ENCODE data around the gene GEMIN8.

GEMIN8 gene

GRCh38 chrX:13967636-13968035 lies 62.1 kb downstream of the GEMIN8 start:
- no peak overlapping the region for H3K4me2 ChIP-seq (ENCODE audit: insufficient read depth, low read length)
- no peaks in the 10 kb centered on the region for H3K79me2 ChIP-seq (ENCODE audit: insufficient read depth, low read length)
- no peak overlapping the region for H3K9ac ChIP-seq (ENCODE audit: low read depth, low read length)
- H2AFZ ChIP-seq (ENCODE audit: low read depth, low read length): no peak overlapping the region
- no peaks in the 10 kb centered on the region for H3K36me3 ChIP-seq (ENCODE audit: insufficient read depth, low read length)
- H3K27ac ChIP-seq (ENCODE audit: low read length): no peak overlapping the region
- H3K4me1 ChIP-seq (ENCODE audit: insufficient read depth, low read length): no peaks in the 10 kb centered on the region
- H4K20me1 ChIP-seq (ENCODE audit: insufficient read depth, low read length): no peaks in the 10 kb centered on the region
- no peaks in the 10 kb centered on the region for H3K9me3 ChIP-seq (ENCODE audit: insufficient read depth, low read length, severe bottlenecking)
- no peaks in the 10 kb centered on the region for H3K27me3 ChIP-seq (ENCODE audit: insufficient read depth, low read length, poor library complexity)
- H3K4me3 ChIP-seq (ENCODE audit: low read depth in 1 of 2, low read length in 2 of 2): no peak overlapping the region
- ATAC-seq (ENCODE audit: insufficient read depth, low read depth) (no peak), DNase-seq (no peak)
- TF ChIP-seq EZH2 (IDR thresholded peaks at IDR 0.05; ENCODE audit: borderline replicate concordance, low read depth, low read length, severe bottlenecking) (no peak), CTCF (IDR thresholded peaks at IDR 0.05; ENCODE audit: borderline replicate concordance, extremely low read depth, low read length, poor library complexity, severe bottlenecking) (no peak)

GRCh38 chrX:13966793-13967125 lies 62.9 kb downstream of the GEMIN8 start:
- Histone ChIP-seq H3K79me2 (ENCODE audit: insufficient read depth, low read length) (no peaks in the 10 kb centered on the region), H3K9ac (ENCODE audit: low read depth, low read length) (no peak overlapping the region), H3K27me3 (ENCODE audit: insufficient read depth, low read length, poor library complexity) (no peaks in the 10 kb centered on the region), H3K36me3 (ENCODE audit: insufficient read depth, low read length) (no peaks in the 10 kb centered on the region), H2AFZ (ENCODE audit: low read depth, low read length) (no peak overlapping the region), H3K4me2 (ENCODE audit: insufficient read depth, low read length) (no peak overlapping the region), H3K27ac (ENCODE audit: low read length) (no peak overlapping the region), H3K9me3 (ENCODE audit: insufficient read depth, low read length, severe bottlenecking) (no peaks in the 10 kb centered on the region), H3K4me3 (ENCODE audit: low read depth in 1 of 2, low read length in 2 of 2) (no peak overlapping the region), H4K20me1 (ENCODE audit: insufficient read depth, low read length) (no peaks in the 10 kb centered on the region), H3K4me1 (ENCODE audit: insufficient read depth, low read length) (no peaks in the 10 kb centered on the region)
- TF ChIP-seq EZH2 (IDR thresholded peaks at IDR 0.05; ENCODE audit: borderline replicate concordance, low read depth, low read length, severe bottlenecking) (no peak), CTCF (IDR thresholded peaks at IDR 0.05; ENCODE audit: borderline replicate concordance, extremely low read depth, low read length, poor library complexity, severe bottlenecking) (no peak)
- DNase-seq (no peak), ATAC-seq (ENCODE audit: insufficient read depth, low read depth) (no peak)

GRCh38 chrX:13966071-13966792 lies 63.5 kb downstream of the GEMIN8 start:
- Histone ChIP-seq H3K79me2 (ENCODE audit: insufficient read depth, low read length) (no peaks in the 10 kb centered on the region), H3K36me3 (ENCODE audit: insufficient read depth, low read length) (no peaks in the 10 kb centered on the region), H3K9me3 (ENCODE audit: insufficient read depth, low read length, severe bottlenecking) (no peaks in the 10 kb centered on the region), H3K4me1 (ENCODE audit: insufficient read depth, low read length) (no peaks in the 10 kb centered on the region), H3K27me3 (ENCODE audit: insufficient read depth, low read length, poor library complexity) (no peaks in the 10 kb centered on the region), H3K4me3 (ENCODE audit: low read depth in 1 of 2, low read length in 2 of 2) (no peak overlapping the region), H2AFZ (ENCODE audit: low read depth, low read length) (no peak overlapping the region), H3K4me2 (ENCODE audit: insufficient read depth, low read length) (no peak overlapping the region), H4K20me1 (ENCODE audit: insufficient read depth, low read length) (no peaks in the 10 kb centered on the region), H3K27ac (ENCODE audit: low read length) (no peak overlapping the region), H3K9ac (ENCODE audit: low read depth, low read length) (no peak overlapping the region)
- no peak for DNase-seq
- no peak for TF ChIP-seq EZH2 (IDR thresholded peaks at IDR 0.05; ENCODE audit: borderline replicate concordance, low read depth, low read length, severe bottlenecking)
- no peak for TF ChIP-seq CTCF (IDR thresholded peaks at IDR 0.05; ENCODE audit: borderline replicate concordance, extremely low read depth, low read length, poor library complexity, severe bottlenecking)
- ATAC-seq (ENCODE audit: insufficient read depth, low read depth): no peak
